SU-DHL-6 (cell line): ENCODE measurements around the gene PCDHGB2.
"Not testable (repeated sequence)": the region's sequence is repeated elsewhere in the genome, so short reads cannot be mapped to it uniquely, and the experiment has no call there.

Experiments
- CTCF ChIP-seq: fragments of 200-600 bp; sonication (generic); IDR thresholded peaks from one replicate; pipeline ENCODE4 v1.5.1; 2017; ENCODE audit warnings: antibody characterized with exemption, mild to moderate bottlenecking, low read length, moderate library complexity; ENCODE audit not compliant: insufficient read depth, poor library complexity, severe bottlenecking
- EZH2phosphoT487 ChIP-seq: fragments of 200-600 bp; sonication (generic), shearing (Covaris generic); conservative IDR thresholded peaks from 2 replicates; pipeline ENCODE4 v1.6.1; 2018; ENCODE audit warnings: mild to moderate bottlenecking, antibody characterized with exemption, low read length, moderate library complexity, mixed read lengths

- not testable (repeated sequence) for TF ChIP-seq CTCF, EZH2phosphoT487
Observed at GRCh38 chr5:141407790-141408505, 48.2 kb downstream of the PCDHGB2 start, which contains the start of gene PCDHGB6.
